SKM-1 treated with dmso at 0.1 percent for 144 hours (cell line): Measurements from ENCODE around the gene SLC37A4.
"Not testable (repeated sequence)": the region's sequence is repeated elsewhere in the genome, so short reads cannot be mapped to it uniquely, and the experiment has no call there.

Experiments used
- DNase-seq: peaks from one replicate; lab custom pipeline; 2025; ENCODE audit not compliant: unreplicated experiment; lab: John Stamatoyannopoulos, UW

Gene SLC37A4

DNA sequence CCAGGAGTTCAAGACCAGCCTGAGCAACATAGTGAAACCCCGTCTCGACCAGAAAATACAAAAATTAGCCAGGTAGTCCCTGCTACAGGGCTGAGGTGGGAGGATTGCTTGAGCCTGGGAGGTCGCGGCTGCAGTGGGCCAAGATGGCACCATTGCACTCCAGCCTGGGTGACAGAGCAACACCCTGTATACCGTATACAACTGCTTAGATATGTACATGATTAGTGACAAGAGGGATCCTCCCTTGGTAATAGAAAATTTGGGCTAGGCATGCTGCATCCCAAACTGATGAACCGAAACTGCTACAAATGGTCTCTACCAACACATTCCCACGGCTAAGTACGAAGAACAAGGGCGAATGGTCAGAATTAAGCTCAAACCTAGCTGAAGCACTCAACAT, 12.2 kb upstream of the SLC37A4 start:
- DNase-seq, result no peak

DNA sequence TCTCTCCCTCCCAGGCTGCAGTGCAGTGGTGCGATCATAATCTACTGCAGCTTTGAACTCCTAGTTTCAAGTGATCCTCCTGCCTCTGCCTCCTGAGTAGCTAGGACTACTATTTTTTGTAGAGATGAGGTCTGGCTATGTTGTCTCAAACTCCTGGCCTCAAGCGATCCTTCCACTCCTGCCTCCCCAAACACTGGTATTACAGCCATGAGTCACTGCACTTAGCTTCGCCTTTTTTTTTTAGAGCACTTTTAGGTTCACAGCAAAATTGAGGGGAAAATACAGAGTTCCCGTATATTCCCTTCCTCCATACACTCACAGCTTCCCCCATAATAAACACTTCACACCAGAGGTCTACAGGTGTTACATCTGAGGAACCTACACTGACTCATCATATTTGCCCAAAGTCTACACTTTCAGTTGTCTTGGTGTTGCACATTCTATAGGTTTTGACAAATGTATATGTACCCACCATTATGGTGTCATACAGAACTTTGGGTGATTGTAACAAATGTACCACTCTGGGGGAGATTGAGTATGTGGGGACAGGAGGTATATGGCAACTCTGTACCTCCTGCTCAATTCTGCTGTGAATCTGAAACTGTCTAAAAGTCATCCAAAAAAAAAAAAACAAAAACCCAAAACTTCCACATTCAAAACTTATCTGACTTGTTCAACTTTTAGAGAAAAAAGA, 11.3 kb upstream of the SLC37A4 start:
- DNase-seq, result no peak

DNA sequence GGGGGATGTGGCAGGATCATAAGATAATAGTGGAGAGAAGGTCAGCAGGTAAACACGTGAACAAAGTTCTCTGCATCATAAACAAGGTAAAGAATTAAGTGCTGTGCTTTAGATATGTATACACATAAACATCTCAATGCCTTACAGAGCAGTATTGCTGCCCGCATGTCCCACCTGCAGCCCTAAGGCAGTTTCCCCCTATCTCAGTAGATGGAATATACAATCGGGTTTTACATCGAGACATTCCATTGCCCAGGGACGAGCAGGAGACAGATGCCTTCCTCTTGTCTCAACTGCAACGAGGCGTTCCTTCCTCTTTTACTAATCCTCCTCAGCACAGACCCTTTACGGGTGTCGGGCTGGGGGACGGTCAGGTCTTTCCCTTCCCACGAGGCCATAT, 8.8 kb upstream of the SLC37A4 start:
- not testable (repeated sequence) for DNase-seq

DNA sequence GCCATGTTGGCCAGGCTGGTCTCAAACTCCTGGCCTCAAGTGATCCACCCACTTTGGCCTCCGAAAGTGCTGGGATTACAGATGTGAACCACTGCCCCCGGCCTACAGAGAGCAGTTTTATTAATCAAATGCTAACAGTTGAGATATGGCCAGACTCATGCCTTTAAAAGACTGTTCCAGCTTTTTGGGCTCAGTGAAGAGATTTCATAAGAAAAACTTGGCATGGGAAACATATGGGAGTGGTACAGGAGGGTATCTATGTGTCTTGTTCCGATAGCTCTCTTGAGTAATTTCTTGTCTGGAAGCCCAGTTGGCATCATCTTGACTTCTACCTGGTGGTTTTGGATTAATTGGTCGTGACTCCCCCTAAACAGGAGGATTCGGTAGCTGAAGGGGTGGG, 8.2 kb upstream of the SLC37A4 start:
- no peak for DNase-seq

DNA sequence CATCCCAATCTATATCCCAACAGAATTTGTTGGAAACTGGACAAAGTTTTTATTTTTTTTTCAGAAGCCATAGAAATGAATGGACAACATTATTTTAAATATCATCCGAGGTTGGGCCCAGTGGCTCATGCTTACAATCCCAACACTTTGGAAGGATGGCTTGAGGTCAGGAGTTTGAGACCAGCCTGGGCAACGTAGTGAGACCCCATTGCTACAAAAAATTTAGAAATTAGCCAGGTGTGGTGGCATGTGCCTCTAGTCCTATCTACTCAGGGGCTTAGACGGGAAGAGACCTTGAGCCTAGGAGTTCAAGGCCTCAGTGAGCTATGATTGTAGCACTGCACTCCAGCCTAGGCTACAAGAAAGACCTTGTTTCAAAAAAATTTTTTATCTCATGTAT, 4.1 kb upstream of the SLC37A4 start:
- no peak for DNase-seq

DNA sequence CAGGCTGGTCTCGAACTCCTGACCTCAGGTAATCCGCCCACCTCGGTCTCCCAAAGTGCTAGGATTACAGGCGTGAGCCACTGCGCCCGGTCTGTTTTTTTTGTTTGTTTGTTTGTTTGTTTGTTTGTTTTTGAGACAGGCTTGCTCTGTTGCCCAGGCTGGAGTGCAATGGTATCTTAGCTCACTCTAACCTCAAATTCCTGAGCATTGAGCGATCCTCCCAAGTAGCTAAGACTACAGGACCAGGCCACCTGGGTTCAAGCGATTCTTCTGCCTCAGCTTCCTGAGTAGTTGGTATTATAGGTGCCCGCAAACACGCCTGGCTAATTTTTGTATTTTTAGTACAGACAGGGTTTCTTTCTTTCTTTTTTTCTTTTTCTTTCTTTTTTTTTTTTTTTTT, 2.7 kb upstream of the SLC37A4 start:
- DNase-seq, result not testable (repeated sequence)

DNA sequence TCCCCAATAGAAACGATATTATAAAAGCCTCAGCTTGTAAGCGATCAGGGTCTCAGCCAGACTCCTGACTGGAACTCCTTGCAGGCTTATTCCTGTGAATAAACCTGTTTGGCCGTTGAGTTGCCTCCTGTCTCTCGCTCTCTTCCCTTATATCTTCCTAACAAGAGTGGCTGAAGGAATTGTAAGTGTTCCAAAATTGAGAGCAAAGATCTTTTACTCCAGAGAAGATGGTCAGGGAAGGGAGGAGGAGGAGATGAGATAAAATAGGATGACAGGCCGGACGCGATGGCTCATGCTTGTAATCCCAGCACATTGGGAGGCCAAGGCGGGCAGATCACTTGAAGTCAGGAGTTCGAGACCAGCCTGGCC, 1.2 kb upstream of the SLC37A4 start:
- DNase-seq, result no peak

DNA sequence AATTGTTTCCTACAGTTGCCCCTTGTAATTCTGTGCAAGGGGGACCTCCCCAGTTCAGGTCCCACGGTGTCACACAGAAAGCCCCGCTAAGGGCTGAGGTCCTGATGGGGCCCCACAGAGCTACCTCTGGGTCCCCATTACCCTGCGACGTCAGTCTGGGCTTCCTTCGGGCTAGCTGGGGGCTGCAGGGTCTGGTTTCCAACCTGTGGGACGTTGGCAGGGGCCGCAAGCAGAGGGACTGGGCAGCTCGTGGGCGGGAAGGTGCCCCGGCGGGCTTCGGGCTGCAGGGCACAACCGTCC, 698 bp downstream of the SLC37A4 start:
- DNase-seq, result no peak

DNA sequence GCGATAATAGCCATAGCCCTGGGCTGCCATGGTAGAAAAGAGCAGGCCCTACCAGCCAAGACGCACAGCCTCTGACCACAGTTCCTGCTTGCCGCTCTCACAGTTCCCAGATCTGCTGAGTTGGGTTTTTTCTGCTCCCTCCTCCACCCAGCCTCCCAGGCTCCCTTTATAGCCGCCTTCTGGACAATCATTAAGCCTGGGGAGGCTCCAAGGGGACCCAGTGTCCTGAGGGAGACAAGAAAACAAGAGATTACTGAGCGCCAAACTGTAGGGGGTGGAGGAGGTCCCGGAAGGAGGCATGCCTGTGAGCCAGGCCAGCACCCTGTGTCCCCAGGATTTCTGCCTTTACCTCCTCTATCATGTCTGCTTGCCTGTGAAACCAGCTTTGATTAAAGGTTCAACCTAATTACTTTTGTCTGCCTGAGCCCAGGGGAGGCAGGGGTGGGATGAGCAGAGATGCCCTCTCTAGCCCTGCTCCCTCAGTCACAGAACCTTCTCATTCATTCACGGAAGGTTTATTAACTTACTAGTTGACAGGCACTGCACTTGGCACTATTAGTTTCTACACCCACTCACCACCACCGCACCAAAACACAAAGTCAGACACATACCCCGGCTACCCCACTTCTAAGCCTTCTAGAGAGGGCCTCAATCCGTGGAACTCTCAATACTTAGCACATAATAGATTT, 1.2 kb downstream of the SLC37A4 start:
- no peak for DNase-seq

DNA sequence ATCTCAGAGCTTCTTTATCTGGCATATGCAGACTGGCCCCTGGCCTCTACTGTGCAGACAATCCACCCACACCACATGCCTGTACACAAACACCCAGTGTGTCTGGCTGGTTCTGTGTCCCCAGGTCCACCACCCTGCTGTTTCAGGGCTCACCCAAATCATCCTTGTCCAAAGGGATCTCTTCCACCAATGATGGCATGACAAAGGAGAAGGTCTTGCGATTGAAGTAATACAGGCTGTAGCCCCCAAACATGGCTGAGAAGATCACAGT, 1.7 kb downstream of the SLC37A4 start:
- DNase-seq, result no peak

DNA sequence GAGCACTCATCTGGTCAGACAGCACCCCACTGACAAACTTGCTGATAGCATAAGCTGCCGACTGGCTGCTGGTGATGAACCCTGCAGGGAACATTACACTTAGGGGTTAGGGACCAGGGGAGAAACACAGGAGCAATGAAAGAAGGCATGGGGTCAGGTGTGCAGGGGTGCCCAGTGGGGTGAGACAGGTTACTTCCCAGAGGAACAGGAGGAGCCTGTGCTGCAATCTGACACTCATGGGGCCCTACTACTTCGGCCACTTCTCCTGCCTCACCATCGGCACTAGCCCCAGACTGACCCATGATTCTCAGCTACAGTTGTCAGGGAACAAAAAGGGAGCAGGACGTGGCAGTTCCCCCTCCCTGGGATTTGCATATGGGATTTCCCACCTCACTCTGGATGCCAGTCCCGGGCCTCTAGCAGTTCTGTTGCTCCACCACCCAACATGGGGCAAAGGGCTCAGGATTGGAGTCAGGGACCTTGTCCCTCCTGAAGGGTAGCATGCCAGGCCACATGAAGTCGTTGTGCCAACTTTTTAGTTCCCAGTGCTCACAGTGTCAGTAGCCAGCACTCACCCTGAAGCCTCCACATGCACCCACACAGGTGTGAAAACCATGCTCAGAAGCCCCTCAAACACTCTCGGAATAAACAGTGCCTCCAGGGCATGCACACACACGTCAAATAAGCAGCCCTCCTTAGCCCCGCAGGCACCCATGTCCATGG, 2.2 kb downstream of the SLC37A4 start:
- DNase-seq, result no peak

DNA sequence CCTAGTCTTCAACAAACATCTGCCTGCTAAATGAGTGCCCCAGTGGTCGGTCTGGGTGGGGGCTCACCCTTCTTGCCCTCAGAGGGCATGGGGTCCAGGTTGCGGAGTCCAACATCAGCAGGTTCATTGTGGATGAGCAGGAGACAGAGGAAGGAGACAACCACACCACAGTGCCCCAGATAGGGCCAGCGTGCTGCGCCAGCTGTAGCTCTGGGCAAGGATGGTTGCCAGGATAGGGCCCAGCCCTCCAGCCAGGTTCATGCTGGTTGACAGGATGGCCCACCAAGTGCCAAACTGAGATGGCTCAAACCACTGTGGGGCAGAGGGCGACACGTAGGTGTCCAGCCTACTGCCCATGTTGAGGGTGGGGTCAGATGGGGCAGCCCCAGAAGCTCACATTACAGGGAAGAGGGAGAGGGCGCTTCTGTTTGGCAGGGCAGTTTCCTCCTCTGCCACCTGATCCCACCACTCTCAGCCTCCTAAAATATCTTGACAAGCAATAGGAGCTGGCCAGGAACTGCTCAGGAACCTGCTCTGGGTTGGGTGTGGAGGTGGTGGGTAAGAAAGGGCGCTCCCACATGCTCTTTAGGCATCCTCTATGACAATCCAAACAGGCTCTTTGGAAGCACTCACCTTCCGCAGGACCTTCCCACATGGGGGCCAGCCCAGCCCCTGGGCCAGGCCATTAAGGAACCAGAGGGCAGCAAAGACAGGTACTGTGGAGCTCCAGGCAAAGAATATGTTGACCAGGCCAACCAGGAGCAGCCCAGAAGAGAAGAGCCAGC, 2.9 kb downstream of the SLC37A4 start:
- no peak for DNase-seq

DNA sequence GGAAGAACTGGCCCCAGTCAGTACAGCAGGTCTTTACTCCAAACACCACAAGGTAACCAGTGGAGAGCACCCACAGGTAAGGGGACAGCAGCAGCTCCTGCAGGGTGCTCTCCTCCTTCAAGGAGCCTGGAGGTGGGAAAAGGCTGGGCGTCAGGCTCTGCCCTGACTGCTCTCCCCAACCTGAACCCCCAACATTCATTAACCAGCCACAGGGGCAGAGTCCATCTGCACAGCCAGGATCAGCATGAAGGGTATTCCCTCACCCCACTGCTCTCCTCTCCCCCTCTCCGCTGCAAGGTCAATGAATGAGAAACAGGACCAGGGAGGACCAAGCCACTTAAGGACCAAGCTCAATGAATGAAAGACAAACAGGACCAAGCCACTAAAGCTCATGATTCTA, 3.7 kb downstream of the SLC37A4 start:
- no peak for DNase-seq

DNA sequence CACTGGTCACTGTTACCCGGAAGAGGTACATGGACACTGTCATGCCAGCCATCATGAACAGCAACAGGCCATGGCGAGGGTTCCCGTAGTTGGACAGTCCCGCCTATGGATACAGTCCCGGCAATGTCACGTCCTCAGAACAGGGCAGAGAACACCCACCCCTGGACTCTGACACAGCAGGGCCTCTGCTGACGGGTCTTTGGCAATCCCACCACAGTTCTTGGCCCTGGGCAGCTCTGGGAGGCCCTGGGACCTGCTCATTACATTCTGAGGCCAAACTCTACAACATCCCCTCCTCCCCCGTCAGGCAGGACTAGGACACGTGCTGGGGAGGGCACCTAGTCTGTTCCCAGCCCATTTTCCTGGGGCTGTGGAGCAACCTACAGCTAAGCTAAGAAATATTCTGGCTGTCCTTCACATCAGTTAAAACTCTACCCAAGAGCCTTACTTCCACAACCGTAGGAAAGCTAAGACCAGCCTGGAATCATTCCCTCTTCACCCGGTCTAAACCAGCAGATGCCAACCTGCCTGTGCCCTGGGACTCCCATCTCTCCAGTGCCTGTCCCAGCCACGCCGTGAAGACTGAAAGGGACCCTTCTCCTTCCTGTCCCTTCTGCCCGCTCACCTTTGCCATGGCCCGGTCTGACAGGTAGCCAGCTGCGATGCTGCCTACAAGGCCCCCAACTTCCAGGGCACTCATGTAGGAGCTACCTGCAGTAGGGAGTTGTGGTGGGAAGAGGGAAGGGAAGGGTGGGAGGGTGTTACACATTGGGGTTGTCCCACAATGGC, 4.5 kb downstream of the SLC37A4 start:
- no peak for DNase-seq

DNA sequence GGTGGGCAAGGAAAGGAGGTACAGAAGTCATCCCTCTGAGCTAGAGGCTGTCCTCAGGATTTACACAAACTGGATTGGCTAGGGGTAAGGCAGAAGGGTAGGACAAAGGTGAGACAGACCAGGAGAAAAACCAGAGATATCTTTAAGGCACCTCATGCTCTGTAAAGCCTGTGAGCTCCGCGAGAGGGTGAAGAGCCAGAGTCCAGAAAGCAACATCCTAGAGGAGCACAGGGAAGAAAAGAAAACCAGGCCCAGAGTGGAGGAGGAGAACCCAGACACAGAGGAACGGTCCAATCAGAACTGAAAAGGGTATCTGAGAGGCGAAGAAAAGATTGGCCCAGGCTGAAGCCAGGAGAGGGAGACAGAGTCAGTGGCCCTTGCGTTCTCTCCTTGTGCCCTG, 5.1 kb downstream of the SLC37A4 start:
- no peak for DNase-seq

DNA sequence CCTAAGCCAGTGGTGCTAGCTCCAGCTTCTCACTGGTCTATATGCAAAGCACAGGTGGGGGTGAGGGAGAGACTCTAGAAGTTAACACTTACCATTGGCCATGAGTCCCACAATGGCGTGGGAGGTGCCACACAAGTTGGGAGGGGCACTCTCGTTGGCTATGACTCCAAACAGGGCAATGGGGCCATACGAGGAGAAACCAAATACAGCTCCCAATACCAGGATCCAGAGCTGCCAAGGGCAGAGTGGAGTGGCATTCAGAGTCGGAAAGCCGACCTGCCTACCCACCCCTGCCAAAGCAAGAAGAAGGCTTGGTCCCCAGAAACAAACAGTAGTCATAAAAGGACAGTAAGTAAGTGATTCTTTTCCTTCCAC, 5.6 kb downstream of the SLC37A4 start:
- DNase-seq, result no peak

DNA sequence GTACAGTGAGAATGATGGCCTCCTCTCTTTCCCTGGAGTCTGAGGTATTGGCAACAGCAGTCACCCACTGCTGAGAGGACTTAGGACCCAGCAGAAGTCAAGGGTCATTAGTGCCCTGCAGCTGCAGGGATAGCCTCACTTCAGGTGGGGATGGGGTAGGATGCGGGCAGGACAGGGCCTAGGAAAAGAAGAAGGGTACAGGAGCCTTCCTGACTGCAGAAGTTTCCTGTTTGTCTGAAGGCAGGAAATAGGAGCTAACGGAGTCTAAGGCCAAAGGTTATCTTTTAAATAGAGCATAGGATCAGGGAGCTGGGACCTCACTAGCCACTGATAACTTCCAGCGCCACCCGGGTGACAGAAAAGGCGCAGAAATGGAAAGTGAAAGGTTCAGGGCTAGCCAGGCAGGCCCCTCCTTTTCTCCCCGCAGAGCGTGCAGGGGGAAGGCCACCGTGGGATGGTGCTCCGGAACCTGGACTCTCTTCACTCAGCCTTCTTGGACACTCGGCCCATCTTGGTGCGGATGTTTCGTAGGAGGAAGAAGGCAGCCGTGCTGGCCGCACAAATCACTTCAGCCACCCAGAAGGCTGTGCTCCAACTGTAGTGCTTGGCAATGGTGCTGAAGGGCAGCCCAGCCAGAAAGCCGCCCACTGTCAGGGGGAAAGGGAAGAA, 6.1 kb downstream of the SLC37A4 start:
- no peak for DNase-seq

DNA sequence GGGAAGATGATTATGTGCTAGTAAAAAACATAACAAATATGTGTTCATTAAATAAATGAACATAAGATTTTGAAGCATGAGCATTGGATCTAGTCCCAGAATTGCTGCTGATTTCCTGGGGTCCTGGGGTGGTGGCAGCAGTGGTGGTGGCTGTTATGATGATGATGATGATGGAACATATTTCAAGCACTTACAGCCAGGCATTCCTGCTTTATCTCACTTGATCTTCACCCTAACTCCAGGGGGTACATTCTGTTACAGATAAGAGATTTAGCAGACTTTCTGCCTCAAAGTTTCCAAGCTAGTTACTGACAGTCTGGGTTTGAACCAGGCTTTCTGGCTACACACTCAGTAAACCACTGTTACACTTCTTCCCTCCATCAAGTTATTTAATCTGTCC, 6.9 kb downstream of the SLC37A4 start:
- DNase-seq, result no peak

DNA sequence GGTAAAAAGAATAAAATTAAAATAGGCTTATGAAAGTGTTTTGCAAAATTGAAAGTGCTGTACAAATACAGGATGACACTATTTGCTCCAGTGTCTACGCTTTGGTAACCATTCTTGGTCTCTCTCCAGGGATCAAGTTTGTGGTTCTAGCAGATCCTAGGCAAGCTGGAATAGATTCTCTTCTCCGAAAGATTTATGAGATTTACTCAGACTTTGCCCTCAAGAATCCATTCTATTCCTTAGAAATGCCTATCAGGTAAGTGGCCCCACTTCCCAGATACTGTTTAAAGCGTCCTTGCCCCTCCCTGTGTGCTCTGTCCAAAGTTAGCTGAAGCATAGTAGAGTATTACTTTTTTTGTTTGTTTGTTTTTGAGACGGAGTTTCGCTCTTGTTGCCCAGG, 9.0 kb downstream of the SLC37A4 start:
- DNase-seq, result no peak

DNA sequence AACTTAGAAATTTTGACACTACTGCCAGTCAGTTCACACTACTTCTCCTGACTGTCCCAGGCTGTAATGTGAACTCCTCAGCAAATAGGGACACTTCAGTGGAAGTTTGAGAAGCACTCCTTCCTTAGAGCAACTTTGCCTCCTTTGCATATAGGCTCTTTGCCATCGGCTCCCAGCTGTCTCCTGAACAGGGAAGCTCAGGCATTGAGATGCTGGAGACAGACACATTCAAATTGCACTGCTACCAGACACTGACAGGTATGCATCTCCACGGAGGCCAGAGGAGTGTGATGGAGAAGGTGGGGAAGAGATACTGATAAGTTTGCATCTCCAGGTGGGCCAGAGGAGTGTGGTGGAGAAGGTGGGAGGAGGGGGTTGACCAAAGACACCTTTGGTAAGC, 10.7 kb downstream of the SLC37A4 start:
- no peak for DNase-seq
